Measurements from ENCODE around the gene ATP8B1. TPM values are rescaled to one million over a fixed set of nuclear protein-coding genes. Genes with fewer than 3 reads are reported as not detected.
A peak's percentile ranks its signal among the peaks of the same experiment; 100 is the strongest.

The ATP8B1 gene
- total and polyA plus RNA-seq, 2 of the 4 experiments (the other 2 are of a cell fraction), result 64.3 to 136 TPM

DNA sequence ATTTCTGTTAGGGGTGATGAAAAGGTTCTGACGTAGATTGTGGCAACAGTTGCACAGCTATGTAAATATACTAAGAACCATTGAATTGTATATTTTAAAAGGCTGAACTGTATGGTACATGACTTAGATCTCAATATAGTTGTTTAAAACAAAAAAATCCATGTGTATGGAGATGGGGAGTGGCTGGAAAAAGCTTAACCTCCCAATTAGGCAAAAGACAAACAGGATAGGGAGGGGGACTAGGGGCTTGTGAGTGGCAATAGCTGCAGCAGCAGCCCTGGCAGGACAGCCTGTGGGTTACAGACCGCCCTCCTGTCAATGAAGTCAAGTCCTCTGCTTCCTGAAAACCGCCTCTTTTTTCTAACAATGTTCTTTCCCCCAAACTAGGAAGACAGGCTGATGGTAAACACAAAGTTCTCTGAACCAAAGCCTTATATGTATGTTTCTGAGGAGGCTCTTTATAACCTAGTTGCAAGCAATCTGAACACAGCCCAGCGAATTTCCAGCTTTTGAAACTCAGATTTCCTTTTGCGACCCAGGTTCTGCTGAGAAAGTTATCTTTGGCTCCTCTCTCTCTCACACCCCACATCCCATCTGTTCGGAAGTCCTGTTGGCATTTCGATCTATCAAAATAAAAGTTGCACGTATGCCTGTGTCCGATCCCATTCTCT is 10.3 kb downstream of the ATP8B1 start:
- no TSS peak for BruUV-seq (replicated peaks)
- Histone ChIP-seq H3K4me3 (ENCODE audit: insufficient read depth, low read depth, low read length) (no peak overlapping the region), H3K27me3 (ENCODE audit: control insufficient read depth, insufficient read depth, low read length) (no peaks in the 10 kb centered on the region), H2BK120ac (ENCODE audit: low read depth, low read length) (peak overlapping the region; percentile 78), H3K9me3 (ENCODE audit: control insufficient read depth, insufficient read depth, low read length) (no peaks in the 10 kb centered on the region), H3K9ac (ENCODE audit: low read depth, low read length) (peak overlapping the region; percentile 30), H3K18ac (ENCODE audit: low read depth, low read length) (peak overlapping the region; percentile 58), H3K9me1 (ENCODE audit: insufficient read depth, low read length) (peaks cover 23% of the 10 kb centered on the region), H3K79me1 (ENCODE audit: low read depth in 1 of 2, low read length in 2 of 2) (peaks cover 12 to 72% of the 10 kb centered on the region in 2 experiments; a peak in 3 of 4 replicates), H3K4ac (ENCODE audit: low read depth, low read length) (peak overlapping the region; percentile 78), H3K4me2 (ENCODE audit: low read depth, low read length) (peak overlapping the region; percentile 45), H4K8ac (ENCODE audit: low read depth in 2 of 2, low read length in 2 of 2) (peak overlapping the region; percentile 32 to 70; a peak in 3 of 4 replicates), H4K91ac (ENCODE audit: insufficient read depth, low read depth, low read length) (peak overlapping the region; percentile 87), H4K20me1 (ENCODE audit: insufficient read depth, low read length) (peaks cover 73% of the 10 kb centered on the region), H3K23ac (ENCODE audit: low read depth, low read length) (peak overlapping the region; percentile 82), H3K14ac (replicated peaks; ENCODE audit: low read depth, low read length) (peak overlapping the region; percentile 87), H3K56ac (ENCODE audit: extremely low read depth, insufficient read depth, low read length) (peak overlapping the region; percentile 44; the same call in 1 of the 2 replicates), H2AFZ (replicated peaks; ENCODE audit: low read length, poor library complexity) (no peak overlapping the region), H3K4me1 (ENCODE audit: control insufficient read depth, insufficient read depth, low read length) (peaks cover 36% of the 10 kb centered on the region), H4K5ac (ENCODE audit: low read depth, low read length) (peak overlapping the region; percentile 69), H3K36me3 (ENCODE audit: control insufficient read depth, insufficient read depth, low read length) (no peaks in the 10 kb centered on the region), H3K27ac (ENCODE audit: insufficient read depth, low read length) (peak overlapping the region; percentile 73), H2BK5ac (ENCODE audit: low read depth, low read length, poor library complexity, severe bottlenecking) (peak overlapping the region; percentile 79), H2AK9ac (replicated peaks; ENCODE audit: low read depth, low read length, poor library complexity) (no peak overlapping the region), H2BK15ac (ENCODE audit: low read depth, low read length) (peak overlapping the region; percentile 77; the same call in 1 of the 3 replicates), H2BK20ac (ENCODE audit: low read depth, low read length) (peak overlapping the region; percentile 66), H2AK5ac (ENCODE audit: low read depth, low read length) (peak overlapping the region; percentile 89)
- ChIA-PET POLR2A (ENCODE audit: unreplicated experiment) (interaction anchor here (0.5 kb wide), 2 partner anchors 357 to 1564 kb away, joined by 3 to 4 read pairs; no protein-coding TSS in a partner anchor), CTCF (interaction anchor here (0.8 kb wide), 1 partner anchor 109 kb away, joined by 3 read pairs; no protein-coding TSS in a partner anchor)
- DNase-seq, result peak; percentile 84
- intact Hi-C loops (cut with micrococcal nuclease) (no loop called here), in situ Hi-C loops (cut with MboI; ENCODE audit: low sequenced_read_pairs) (no loop called here), dilution Hi-C loops (cut with HindIII; ENCODE audit: low sequenced_read_pairs, unreplicated experiment) (no loop called here)
- peak; percentile 25 for ATAC-seq (ENCODE audit: low read depth)
- TF ChIP-seq CEBPB (IDR thresholded peaks at IDR 0.05; ENCODE audit: low read depth, low read length) (peak; percentile 33; the same call in 1 of the 2 replicates), POLR2A (IDR thresholded peaks at IDR 0.05; ENCODE audit: low read depth, low read length) (no peak)
- WGBS, 2 experiments (ENCODE audit: extremely low coverage in 2 of 2, insufficient read length in 1 of 2), result 43% methylated on average over 6 of the region's 9 CpGs; no CpG with 5 or more reads in 1 of the 2 experiments
